ENCODE results near the gene GBX2. TPM values are rescaled to one million over a fixed set of nuclear protein-coding genes. Genes with fewer than 3 reads are reported as not detected.

Gene GBX2
- total and polyA plus RNA-seq, 2 of the 8 experiments (the other 6 are each of a cell fraction or from before 2014, with no cell fraction given) = 0.38 to 0.89 TPM

GRCh38 chr2:236209996-236210395 lies 41.8 kb upstream of the GBX2 start (continued):
- no peak for TF ChIP-seq CHD7 (IDR thresholded peaks at IDR 0.05; ENCODE audit: insufficient replicate concordance, low read length)
- no peak for TF ChIP-seq FOSL1 (IDR thresholded peaks at IDR 0.05; ENCODE audit: insufficient read depth, low read depth, low read length)
- no peak for TF ChIP-seq ATF2 (IDR thresholded peaks at IDR 0.05; ENCODE audit: low read length)
- TF ChIP-seq SIRT6 (IDR thresholded peaks at IDR 0.05; ENCODE audit: low read length) = no peak
- no peak for TF ChIP-seq E2F6 (IDR thresholded peaks at IDR 0.05)
- no peak for TF ChIP-seq KDM4A (IDR thresholded peaks at IDR 0.05; ENCODE audit: low read depth, low read length, severe bottlenecking)
- no peak for TF ChIP-seq HDAC2 (IDR thresholded peaks at IDR 0.05; ENCODE audit: borderline replicate concordance in 1 of 2, low read depth in 2 of 2, low read length in 2 of 2)
- TF ChIP-seq POLR2A (IDR thresholded peaks at IDR 0.05; ENCODE audit: control extremely low read depth in 1 of 2, low read depth in 2 of 2, low read length in 2 of 2) = no peak
- TF ChIP-seq SIX5 (IDR thresholded peaks at IDR 0.05; ENCODE audit: low read depth, low read length) = no peak
- TF ChIP-seq CREB1 (IDR thresholded peaks at IDR 0.05) = no peak

Measured in H1 (cell line).